GM23338 (cell line): ENCODE data around the gene AFAP1. TPM values are rescaled to one million over a fixed set of nuclear protein-coding genes. Genes with fewer than 3 reads are reported as not detected.

Source experiments
- ATAC-seq: fragments of 200-7000 bp; cut with Tn5 transposase; 3 replicates; pipeline ENCODE4 v1.9.1; 2020
- DNase-seq: peaks from one replicate; pipeline ENCODE4 v3.0.0-alpha.2; 2015; ENCODE audit warnings: low spot score
- H2AFZ ChIP-seq: fragments of 200-600 bp; sonication (generic); 2 replicates; pipeline ENCODE4 v1.8.0; 2016; ENCODE audit warnings: antibody characterized with exemption, mild to moderate bottlenecking, moderate library complexity
- H3F3A ChIP-seq: fragments of 200-600 bp; sonication (generic); replicated peaks from 2 replicates; pipeline ENCODE4 v1.8.0; 2017; ENCODE audit warnings: antibody characterized with exemption, mixed run types, low read depth
- H3K27ac ChIP-seq: fragments of 200-600 bp; sonication (generic); 2 replicates; pipeline ENCODE4 v1.6.1; 2016; ENCODE audit warnings: low read depth
- H3K27me3 ChIP-seq: fragments of 200-600 bp; sonication (generic); 2 replicates; pipeline ENCODE4 v1.8.0; 2016; ENCODE audit warnings: mild to moderate bottlenecking, mixed run types, moderate library complexity; ENCODE audit not compliant: insufficient read depth
- H3K36me3 ChIP-seq: fragments of 200-600 bp; sonication (generic); 2 replicates; pipeline ENCODE4 v1.8.0; 2016; ENCODE audit warnings: mild to moderate bottlenecking; ENCODE audit not compliant: insufficient read depth
- H3K4me1 ChIP-seq: fragments of 200-600 bp; sonication (generic); 2 replicates; pipeline ENCODE4 v1.8.0; 2016; ENCODE audit warnings: mild to moderate bottlenecking, moderate library complexity; ENCODE audit not compliant: insufficient read depth
- H3K4me2 ChIP-seq: fragments of 200-600 bp; sonication (generic); 2 replicates; pipeline ENCODE4 v1.7.1; 2017; ENCODE audit warnings: mixed run types
- H3K4me3 ChIP-seq: fragments of 200-600 bp; sonication (generic); 2 replicates; pipeline ENCODE4 v1.6.1; 2016; ENCODE audit warnings: mixed run types
- H3K79me2 ChIP-seq: fragments of 200-600 bp; sonication (generic); replicated peaks from 2 replicates; pipeline ENCODE4 v1.8.0; 2017; ENCODE audit warnings: mild to moderate bottlenecking; ENCODE audit not compliant: insufficient read depth
- H3K9me2 ChIP-seq: fragments of 200-600 bp; sonication (generic); 2 replicates; pipeline ENCODE4 v1.8.0; 2017; ENCODE audit not compliant: insufficient read depth
- H4K20me1 ChIP-seq: fragments of 200-600 bp; sonication (generic); replicated peaks from 2 replicates; pipeline ENCODE4 v1.8.0; 2017; ENCODE audit warnings: mild to moderate bottlenecking; ENCODE audit not compliant: insufficient read depth
- H3K27ac Mint-ChIP-seq: 2 replicates; pipeline ENCODE4 v1.8.0; 2020; ENCODE audit warnings: inconsistent platforms, mild to moderate bottlenecking, moderate library complexity, mixed read lengths
- H3K27me3 Mint-ChIP-seq: 3 replicates; pipeline ENCODE4 v1.8.0; 2022; ENCODE audit warnings: low read depth, mild to moderate bottlenecking, moderate library complexity, mixed read lengths, inconsistent platforms; ENCODE audit not compliant: insufficient read depth, poor library complexity
- H3K36me3 Mint-ChIP-seq: 3 replicates; pipeline ENCODE4 v1.8.0; 2021; ENCODE audit warnings: low read depth, mild to moderate bottlenecking, inconsistent platforms, moderate library complexity, mixed read lengths
- H3K4me1 Mint-ChIP-seq: 3 replicates; pipeline ENCODE4 v1.8.0; 2020; ENCODE audit warnings: mild to moderate bottlenecking, inconsistent platforms, mixed read lengths
- H3K4me3 Mint-ChIP-seq: 3 replicates; pipeline ENCODE4 v1.8.0; 2021; ENCODE audit warnings: moderate library complexity, mild to moderate bottlenecking, inconsistent platforms, mixed read lengths
- H3K9me3 Mint-ChIP-seq: 3 replicates; pipeline ENCODE4 v1.8.0; 2020; ENCODE audit warnings: moderate library complexity, mild to moderate bottlenecking, inconsistent platforms, mixed read lengths
- CREB1 ChIP-seq: fragments of 250-450 bp; sonication (Bioruptor Pico); IDR thresholded peaks from 2 replicates; pipeline ENCODE4 v1.5.0; 2020; ENCODE audit warnings: low read depth, mild to moderate bottlenecking, moderate library complexity
- EZH2 ChIP-seq: fragments of 200-600 bp; sonication (generic); IDR thresholded peaks from one replicate; pipeline ENCODE4 v1.8.0; 2017; ENCODE audit warnings: antibody characterized with exemption, mild to moderate bottlenecking, low read depth; ENCODE audit not compliant: unreplicated experiment
- EZH2phosphoT487 ChIP-seq: fragments of 200-600 bp; sonication (generic); IDR thresholded peaks from one replicate; pipeline ENCODE4 v1.8.1; 2018; ENCODE audit warnings: antibody characterized with exemption; ENCODE audit not compliant: unreplicated experiment
- JUNB ChIP-seq: IDR thresholded peaks from one replicate; pipeline ENCODE4 v1.6.1; 2016; ENCODE audit warnings: antibody characterized with exemption; ENCODE audit not compliant: unreplicated experiment
- NANOG ChIP-seq: IDR thresholded peaks from 2 replicates; pipeline ENCODE4 v1.6.1; 2016; ENCODE audit warnings: antibody characterized with exemption, borderline replicate concordance
- POLR2AphosphoS5 ChIP-seq: IDR thresholded peaks from 2 replicates; pipeline ENCODE4 v1.6.1; 2016; ENCODE audit warnings: antibody characterized with exemption, low read depth
- STAT1 ChIP-seq: IDR thresholded peaks from one replicate; pipeline ENCODE4 v1.6.1; 2016; ENCODE audit warnings: antibody characterized with exemption; ENCODE audit not compliant: unreplicated experiment
- ZNF114 ChIP-seq: fragments of 250-450 bp; sonication (Bioruptor Pico); IDR thresholded peaks from 2 replicates; pipeline ENCODE4 v1.5.0; 2020; ENCODE audit warnings: mild to moderate bottlenecking, moderate library complexity
- ZNF331 ChIP-seq: fragments of 250-450 bp; sonication (Bioruptor Pico); IDR thresholded peaks from 2 replicates; pipeline ENCODE4 v1.5.0; 2020; ENCODE audit warnings: low read depth, mild to moderate bottlenecking, moderate library complexity
- polyA plus RNA-seq: library from polyadenylated mRNA; unstranded; fragments of >200 nt; fragmentation: Nextera tagmentation; extraction: Ambion mirVana; gene quantifications from 2 replicates; pipeline ENCODE4 v1.2.1, GENCODE V29; 2016
- total RNA-seq: library from RNA; depleted of rRNA; stranded (reverse); fragments of >200 nt; shearing (Covaris generic); gene quantifications from 2 replicates; pipeline ENCODE4 v1.2.3, GENCODE V29; 2014
- TF ChIP-seq, protein P1 (sequence below): IDR thresholded peaks from one replicate; pipeline ENCODE4 v1.6.1; 2018; ENCODE audit warnings: antibody characterized with exemption; ENCODE audit not compliant: unreplicated experiment
- TF ChIP-seq, protein P2 (sequence below), 2 experiments: fragments of 200-600 bp in 1 of 2; sonication (generic) in 1 of 2; conservative IDR thresholded peaks; 2 replicates each; pipeline versions ENCODE4 v1.5.1 to v1.6.1; 2016 to 2017; ENCODE audit warnings: antibody characterized with exemption in 2 of 2, low read depth in 2 of 2, mild to moderate bottlenecking in 2 of 2, moderate library complexity in 1 of 2
- TF ChIP-seq, protein P3 (sequence below): IDR thresholded peaks from 2 replicates; pipeline ENCODE4 v1.6.1; 2016; ENCODE audit warnings: antibody characterized with exemption
- TF ChIP-seq, protein P4 (sequence below): fragments of 250-450 bp; sonication (Bioruptor Pico); IDR thresholded peaks from 2 replicates; pipeline ENCODE4 v1.5.0; 2020; ENCODE audit warnings: mild to moderate bottlenecking, moderate library complexity

Gene AFAP1
- total and polyA plus RNA-seq, 2 experiments from 2014 or later, result 6.5 to 21.5 TPM

DNA sequence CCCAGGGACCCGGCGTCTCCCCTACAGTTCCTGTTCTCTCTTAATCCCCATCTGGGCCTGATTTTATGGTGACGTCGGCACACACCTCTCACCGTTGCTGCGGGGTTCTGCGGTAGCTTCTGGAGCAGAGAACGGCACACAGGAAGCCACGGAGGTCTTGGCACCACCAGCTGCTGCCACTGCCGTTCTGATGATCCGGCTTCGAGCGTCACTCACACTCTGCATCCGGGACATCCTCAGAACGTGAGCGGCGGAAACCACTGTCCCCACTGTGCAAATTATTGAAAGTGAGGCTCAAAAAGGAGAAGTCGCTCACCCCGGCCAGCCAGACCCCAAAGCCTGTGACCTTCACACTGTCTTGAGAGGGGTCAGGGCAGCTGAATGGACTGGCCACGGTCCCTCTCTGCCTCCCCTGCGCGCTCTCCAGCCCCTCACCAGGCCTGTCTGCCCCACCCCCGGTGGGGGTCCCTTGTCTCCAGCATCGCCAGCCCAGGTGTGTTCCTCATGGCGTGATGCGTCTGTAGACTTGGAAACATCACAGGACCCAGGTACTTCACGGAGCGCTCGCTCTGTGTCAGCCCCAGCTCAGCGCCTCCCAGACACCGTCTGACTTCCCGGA is 201.1 kb downstream of the AFAP1 start:
- no peaks in the 10 kb centered on the region for H3K27me3 ChIP-seq
- H3K36me3 ChIP-seq, result no peaks in the 10 kb centered on the region
- DNase-seq, result no peak
- no peaks in the 10 kb centered on the region for H3K27me3 Mint-ChIP-seq
- no peaks in the 10 kb centered on the region for H3K4me1 Mint-ChIP-seq
- no peak overlapping the region for H3K27ac ChIP-seq
- no peaks in the 10 kb centered on the region for H3K4me1 ChIP-seq
- H3F3A ChIP-seq, result no peaks in the 10 kb centered on the region
- no peaks in the 10 kb centered on the region for H4K20me1 ChIP-seq
- H3K27ac Mint-ChIP-seq, result no peak overlapping the region
- no peak overlapping the region for H3K4me2 ChIP-seq
- no peak overlapping the region for H2AFZ ChIP-seq
- H3K4me3 Mint-ChIP-seq, result no peak overlapping the region
- H3K4me3 ChIP-seq, result no peak overlapping the region
- TF ChIP-seq JUNB (no peak), EZH2phosphoT487 (no peak), POLR2AphosphoS5 (no peak), CREB1 (CRISPR knock-in tag) (no peak), NANOG (no peak), ZNF114 (no peak), STAT1 (no peak), ZNF331 (no peak), EZH2 (no peak)
- TF ChIP-seq, protein P1, sequence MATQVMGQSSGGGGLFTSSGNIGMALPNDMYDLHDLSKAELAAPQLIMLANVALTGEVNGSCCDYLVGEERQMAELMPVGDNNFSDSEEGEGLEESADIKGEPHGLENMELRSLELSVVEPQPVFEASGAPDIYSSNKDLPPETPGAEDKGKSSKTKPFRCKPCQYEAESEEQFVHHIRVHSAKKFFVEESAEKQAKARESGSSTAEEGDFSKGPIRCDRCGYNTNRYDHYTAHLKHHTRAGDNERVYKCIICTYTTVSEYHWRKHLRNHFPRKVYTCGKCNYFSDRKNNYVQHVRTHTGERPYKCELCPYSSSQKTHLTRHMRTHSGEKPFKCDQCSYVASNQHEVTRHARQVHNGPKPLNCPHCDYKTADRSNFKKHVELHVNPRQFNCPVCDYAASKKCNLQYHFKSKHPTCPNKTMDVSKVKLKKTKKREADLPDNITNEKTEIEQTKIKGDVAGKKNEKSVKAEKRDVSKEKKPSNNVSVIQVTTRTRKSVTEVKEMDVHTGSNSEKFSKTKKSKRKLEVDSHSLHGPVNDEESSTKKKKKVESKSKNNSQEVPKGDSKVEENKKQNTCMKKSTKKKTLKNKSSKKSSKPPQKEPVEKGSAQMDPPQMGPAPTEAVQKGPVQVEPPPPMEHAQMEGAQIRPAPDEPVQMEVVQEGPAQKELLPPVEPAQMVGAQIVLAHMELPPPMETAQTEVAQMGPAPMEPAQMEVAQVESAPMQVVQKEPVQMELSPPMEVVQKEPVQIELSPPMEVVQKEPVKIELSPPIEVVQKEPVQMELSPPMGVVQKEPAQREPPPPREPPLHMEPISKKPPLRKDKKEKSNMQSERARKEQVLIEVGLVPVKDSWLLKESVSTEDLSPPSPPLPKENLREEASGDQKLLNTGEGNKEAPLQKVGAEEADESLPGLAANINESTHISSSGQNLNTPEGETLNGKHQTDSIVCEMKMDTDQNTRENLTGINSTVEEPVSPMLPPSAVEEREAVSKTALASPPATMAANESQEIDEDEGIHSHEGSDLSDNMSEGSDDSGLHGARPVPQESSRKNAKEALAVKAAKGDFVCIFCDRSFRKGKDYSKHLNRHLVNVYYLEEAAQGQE, result no peak
- TF ChIP-seq, protein P2, sequence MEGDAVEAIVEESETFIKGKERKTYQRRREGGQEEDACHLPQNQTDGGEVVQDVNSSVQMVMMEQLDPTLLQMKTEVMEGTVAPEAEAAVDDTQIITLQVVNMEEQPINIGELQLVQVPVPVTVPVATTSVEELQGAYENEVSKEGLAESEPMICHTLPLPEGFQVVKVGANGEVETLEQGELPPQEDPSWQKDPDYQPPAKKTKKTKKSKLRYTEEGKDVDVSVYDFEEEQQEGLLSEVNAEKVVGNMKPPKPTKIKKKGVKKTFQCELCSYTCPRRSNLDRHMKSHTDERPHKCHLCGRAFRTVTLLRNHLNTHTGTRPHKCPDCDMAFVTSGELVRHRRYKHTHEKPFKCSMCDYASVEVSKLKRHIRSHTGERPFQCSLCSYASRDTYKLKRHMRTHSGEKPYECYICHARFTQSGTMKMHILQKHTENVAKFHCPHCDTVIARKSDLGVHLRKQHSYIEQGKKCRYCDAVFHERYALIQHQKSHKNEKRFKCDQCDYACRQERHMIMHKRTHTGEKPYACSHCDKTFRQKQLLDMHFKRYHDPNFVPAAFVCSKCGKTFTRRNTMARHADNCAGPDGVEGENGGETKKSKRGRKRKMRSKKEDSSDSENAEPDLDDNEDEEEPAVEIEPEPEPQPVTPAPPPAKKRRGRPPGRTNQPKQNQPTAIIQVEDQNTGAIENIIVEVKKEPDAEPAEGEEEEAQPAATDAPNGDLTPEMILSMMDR (conservative IDR thresholded peaks at IDR 0.05; ENCODE audit: low read depth in 2 of 2), result no peak
- TF ChIP-seq, protein P3, sequence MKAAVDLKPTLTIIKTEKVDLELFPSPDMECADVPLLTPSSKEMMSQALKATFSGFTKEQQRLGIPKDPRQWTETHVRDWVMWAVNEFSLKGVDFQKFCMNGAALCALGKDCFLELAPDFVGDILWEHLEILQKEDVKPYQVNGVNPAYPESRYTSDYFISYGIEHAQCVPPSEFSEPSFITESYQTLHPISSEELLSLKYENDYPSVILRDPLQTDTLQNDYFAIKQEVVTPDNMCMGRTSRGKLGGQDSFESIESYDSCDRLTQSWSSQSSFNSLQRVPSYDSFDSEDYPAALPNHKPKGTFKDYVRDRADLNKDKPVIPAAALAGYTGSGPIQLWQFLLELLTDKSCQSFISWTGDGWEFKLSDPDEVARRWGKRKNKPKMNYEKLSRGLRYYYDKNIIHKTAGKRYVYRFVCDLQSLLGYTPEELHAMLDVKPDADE, result no peak
- TF ChIP-seq, protein P4, sequence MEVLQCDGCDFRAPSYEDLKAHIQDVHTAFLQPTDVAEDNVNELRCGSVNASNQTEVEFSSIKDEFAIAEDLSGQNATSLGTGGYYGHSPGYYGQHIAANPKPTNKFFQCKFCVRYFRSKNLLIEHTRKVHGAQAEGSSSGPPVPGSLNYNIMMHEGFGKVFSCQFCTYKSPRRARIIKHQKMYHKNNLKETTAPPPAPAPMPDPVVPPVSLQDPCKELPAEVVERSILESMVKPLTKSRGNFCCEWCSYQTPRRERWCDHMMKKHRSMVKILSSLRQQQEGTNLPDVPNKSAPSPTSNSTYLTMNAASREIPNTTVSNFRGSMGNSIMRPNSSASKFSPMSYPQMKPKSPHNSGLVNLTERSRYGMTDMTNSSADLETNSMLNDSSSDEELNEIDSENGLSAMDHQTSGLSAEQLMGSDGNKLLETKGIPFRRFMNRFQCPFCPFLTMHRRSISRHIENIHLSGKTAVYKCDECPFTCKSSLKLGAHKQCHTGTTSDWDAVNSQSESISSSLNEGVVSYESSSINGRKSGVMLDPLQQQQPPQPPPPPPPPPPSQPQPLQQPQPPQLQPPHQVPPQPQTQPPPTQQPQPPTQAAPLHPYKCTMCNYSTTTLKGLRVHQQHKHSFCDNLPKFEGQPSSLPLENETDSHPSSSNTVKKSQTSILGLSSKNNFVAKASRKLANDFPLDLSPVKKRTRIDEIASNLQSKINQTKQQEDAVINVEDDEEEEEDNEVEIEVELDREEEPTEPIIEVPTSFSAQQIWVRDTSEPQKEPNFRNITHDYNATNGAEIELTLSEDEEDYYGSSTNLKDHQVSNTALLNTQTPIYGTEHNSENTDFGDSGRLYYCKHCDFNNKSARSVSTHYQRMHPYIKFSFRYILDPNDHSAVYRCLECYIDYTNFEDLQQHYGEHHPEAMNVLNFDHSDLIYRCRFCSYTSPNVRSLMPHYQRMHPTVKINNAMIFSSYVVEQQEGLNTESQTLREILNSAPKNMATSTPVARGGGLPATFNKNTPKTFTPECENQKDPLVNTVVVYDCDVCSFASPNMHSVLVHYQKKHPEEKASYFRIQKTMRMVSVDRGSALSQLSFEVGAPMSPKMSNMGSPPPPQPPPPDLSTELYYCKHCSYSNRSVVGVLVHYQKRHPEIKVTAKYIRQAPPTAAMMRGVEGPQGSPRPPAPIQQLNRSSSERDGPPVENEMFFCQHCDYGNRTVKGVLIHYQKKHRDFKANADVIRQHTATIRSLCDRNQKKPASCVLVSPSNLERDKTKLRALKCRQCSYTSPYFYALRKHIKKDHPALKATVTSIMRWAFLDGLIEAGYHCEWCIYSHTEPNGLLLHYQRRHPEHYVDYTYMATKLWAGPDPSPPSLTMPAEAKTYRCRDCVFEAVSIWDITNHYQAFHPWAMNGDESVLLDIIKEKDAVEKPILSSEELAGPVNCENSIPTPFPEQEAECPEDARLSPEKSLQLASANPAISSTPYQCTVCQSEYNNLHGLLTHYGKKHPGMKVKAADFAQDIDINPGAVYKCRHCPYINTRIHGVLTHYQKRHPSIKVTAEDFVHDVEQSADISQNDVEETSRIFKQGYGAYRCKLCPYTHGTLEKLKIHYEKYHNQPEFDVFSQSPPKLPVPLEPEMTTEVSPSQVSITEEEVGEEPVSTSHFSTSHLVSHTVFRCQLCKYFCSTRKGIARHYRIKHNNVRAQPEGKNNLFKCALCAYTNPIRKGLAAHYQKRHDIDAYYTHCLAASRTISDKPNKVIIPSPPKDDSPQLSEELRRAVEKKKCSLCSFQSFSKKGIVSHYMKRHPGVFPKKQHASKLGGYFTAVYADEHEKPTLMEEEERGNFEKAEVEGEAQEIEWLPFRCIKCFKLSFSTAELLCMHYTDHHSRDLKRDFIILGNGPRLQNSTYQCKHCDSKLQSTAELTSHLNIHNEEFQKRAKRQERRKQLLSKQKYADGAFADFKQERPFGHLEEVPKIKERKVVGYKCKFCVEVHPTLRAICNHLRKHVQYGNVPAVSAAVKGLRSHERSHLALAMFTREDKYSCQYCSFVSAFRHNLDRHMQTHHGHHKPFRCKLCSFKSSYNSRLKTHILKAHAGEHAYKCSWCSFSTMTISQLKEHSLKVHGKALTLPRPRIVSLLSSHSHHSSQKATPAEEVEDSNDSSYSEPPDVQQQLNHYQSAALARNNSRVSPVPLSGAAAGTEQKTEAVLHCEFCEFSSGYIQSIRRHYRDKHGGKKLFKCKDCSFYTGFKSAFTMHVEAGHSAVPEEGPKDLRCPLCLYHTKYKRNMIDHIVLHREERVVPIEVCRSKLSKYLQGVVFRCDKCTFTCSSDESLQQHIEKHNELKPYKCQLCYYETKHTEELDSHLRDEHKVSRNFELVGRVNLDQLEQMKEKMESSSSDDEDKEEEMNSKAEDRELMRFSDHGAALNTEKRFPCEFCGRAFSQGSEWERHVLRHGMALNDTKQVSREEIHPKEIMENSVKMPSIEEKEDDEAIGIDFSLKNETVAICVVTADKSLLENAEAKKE (CRISPR knock-in tag), result no peak
- no peaks in the 10 kb centered on the region for H3K9me3 Mint-ChIP-seq
- no peak for ATAC-seq
- no peaks in the 10 kb centered on the region for H3K79me2 ChIP-seq
- H3K9me2 ChIP-seq, result no peaks in the 10 kb centered on the region
- H3K36me3 Mint-ChIP-seq, result no peaks in the 10 kb centered on the region
